GOT3 (cell line): Measurements from ENCODE around the gene PDZD2.
"Not testable (repeated sequence)": the region's sequence is repeated elsewhere in the genome, so short reads cannot be mapped to it uniquely, and the experiment has no call there.

ENCODE experiments used
- DNase-seq: peaks from one replicate; lab custom pipeline; 2025; ENCODE audit warnings: mixed read lengths; lab: John Stamatoyannopoulos, UW

Gene PDZD2

DNA sequence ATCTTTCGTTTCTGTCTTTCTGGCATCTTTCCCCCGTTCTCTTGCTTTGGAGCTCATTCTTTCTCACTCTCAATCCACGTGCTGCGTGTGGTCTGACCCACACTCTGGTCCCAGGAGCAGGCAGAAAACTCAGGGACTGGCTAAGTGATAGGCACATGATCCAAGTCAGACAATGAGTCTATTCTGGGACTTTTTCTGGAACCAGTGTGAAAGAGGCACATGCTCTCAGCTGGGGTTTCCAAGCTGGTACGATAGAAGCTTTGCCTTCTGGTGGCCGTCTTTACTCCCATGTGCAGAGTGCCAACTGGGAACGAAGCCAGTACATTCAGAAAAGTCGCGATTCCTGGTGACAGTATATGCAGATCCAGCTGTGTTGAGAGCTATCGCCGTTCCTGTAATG lies 94.4 kb downstream of the PDZD2 start:
- no peak for DNase-seq

DNA sequence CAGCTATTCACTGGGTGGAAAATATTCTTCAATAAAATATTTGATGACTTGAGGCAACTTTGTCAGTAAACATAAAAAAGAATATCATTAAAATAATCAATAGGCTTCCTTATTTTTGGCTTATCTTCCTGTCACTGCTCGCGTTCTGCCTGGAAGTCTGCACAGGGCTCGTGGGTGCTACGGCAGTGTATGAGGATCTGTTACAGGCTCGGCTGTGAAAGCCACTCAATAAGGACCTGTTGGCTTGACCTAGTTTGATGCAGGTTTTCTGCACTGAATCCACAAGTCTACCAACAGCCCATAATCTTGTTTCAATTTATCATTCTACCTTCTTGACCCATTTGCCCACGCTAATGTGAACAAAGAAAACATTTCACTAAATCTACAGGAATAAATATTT lies 97.2 kb downstream of the PDZD2 start:
- DNase-seq: no peak

DNA sequence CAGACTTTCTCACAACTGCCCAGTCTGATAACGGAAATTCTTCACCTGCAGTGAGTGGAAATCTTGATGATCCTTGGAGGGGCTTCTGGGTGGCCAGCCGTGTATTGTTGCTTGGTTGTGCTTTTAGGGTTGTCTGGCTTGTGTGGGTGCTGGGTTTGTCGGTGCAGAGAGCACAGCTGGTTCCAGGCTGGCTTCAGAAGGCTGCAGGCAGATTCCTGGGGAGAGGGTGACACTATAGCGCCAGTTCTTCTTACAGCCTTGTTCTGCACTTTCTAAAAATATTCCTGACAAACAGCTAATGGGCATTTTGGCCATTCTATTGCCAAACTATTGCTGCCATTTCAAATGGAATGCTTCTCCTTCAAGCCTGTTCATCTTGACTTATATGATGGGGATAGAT lies 99.3 kb downstream of the PDZD2 start:
- DNase-seq: no peak

DNA sequence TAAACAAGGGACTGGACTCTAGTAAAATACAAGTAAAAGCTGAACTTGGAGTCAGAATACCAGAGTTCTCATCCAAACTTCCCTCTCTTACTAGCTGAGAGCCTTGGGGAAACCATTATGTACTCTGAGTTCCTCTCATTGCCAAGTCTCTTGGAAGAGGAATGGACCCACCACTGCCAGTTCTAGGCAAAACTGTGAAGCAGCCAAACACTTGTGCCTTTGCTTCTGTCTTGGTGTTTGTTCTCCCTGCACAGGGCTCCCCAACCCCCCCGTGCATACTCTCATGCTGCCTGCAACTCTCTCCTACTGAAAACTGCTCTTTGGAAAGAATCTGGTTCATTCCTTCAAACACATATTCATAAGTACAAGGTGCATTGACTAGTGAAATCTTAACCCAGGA lies 102.6 kb downstream of the PDZD2 start:
- no peak for DNase-seq

DNA sequence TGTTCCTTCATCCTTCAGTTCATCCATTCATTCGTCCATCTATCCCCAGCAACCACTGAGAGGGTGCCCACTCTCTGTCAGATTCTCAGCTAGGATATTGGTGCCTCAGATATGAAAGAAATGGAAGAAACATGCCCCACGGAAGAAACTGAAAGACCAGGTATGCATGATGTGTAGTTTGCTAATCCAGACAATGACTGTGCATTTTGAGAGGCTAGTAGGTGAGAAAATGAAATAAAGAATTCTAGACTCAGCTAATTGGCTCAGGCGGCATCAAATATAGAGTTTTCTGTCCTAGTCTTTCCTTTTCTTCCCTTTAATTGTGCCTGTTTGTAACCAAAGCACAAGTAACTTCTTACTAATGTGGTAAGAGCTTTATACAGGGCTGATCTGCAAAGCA lies 104.7 kb downstream of the PDZD2 start:
- no peak for DNase-seq

DNA sequence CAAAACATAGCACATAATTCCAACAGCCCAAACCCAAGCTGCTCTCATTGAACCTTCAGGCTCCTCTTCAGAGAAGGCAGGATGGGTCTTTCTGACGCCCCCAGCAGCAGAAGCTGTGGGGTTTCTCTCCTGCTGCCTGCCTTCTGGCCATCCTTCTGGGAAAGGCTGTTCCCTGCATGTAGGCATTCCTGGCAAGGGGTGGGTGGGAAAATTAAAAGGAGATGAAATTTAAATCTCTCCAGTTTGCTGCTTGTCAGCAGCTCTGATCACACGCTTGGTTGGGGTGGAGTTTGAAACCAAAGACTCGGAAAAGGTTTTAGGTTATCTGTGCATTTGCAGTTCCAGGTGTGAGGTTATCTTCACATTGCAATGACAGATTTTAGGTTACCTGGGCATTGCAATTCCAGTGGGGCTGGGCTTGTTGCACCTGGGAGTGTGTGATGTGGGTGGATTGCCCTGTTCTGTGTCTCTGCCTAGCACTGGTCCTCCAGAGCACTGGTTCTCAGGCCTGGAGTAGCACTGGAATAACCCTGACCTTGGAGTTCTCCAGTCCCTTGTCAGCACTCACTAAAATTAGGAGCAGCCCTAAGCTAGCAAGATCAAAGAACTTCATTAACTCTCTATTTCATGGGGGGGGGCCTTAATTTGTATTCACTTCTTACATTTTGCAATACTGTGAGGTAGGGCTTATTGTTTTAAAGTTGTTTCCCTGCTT lies 109.7 kb downstream of the PDZD2 start:
- DNase-seq: no peak

DNA sequence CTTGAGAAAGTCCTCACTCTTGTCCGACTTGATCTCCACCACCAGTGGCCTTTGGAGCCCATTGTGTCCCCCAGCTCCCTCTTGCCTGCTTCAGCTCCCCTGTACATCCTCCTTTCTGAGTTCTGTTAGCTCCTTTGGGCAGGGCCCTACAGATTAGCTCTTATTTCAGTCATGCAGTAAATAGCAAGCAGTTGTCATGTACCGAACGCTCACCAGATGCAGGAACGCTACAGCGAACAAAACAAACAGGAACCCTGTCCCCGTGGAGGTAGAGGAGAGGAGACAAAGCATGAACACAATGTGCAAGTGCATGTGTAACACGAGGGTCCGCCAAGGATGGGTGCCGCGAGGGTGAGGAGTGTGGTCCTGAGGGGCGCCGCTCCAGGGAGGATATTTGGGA lies 111.3 kb downstream of the PDZD2 start:
- no peak for DNase-seq

DNA sequence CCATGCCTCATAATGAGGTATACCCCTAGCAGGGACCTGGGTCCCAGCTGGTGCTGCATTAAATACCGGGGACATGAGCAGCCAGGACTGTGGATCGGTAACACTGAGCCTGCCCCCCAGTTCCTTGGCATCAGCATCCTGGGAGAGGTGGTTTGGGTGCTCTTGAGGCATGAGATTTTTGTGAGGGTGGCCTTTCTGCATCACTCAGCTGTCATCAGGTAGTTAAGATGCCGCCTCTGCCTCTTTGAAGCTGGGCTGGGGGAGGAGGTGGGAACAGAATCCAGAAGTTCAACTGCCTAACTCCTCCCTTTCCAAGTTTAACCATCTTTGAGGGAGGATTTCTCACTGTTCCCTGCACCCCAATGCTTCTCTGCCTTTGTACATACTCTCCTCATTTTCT lies 112.7 kb downstream of the PDZD2 start:
- no peak for DNase-seq

DNA sequence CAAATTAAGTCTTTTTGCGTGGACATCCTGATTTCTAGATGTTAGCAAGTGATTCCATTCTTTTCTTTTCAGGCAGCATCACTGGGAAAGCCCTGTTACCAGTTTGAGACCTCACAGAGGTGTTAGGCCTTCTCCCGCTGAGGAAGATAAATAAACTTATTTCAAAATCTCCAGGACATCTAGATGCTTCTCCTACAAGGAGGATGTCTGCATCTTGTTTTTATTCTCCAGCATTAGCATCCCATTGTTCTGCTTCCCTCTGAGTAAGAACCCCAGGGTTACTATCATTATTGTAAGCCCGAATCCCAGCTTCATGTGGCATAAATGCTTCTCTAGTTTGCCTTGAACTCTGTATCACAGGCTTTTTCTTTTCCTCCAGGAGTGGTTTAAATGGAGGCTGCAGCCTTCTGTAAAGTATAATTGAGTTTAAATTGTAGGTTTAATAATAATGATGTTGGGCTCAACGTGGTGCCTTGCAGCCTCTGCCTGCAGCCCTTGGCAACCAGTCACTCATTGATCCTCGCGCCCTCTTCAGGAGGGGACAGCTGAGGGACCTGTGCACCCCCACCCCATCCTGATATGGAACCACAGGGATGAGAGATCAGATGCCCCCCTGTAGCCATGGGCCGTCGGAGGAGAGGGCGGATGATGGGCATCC lies 114.9 kb downstream of the PDZD2 start:
- DNase-seq: no peak

DNA sequence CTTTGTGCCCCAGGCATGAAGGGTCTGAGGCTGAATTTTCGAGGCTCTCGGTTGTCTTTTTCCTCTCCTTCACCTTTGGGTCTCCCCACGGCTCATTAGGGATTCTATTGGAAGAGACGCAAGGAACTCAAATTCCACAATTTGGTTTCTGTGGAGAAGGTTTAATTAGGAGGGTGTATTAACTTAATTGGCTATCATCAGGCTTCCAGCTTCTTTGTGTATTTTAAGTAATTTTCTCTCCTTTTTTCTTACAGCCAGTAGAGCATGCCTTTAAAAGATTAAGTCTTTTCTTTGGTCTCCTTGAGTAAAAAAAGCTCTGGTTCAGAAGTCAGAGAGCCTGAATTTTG lies 115.4 kb downstream of the PDZD2 start:
- DNase-seq: no peak

DNA sequence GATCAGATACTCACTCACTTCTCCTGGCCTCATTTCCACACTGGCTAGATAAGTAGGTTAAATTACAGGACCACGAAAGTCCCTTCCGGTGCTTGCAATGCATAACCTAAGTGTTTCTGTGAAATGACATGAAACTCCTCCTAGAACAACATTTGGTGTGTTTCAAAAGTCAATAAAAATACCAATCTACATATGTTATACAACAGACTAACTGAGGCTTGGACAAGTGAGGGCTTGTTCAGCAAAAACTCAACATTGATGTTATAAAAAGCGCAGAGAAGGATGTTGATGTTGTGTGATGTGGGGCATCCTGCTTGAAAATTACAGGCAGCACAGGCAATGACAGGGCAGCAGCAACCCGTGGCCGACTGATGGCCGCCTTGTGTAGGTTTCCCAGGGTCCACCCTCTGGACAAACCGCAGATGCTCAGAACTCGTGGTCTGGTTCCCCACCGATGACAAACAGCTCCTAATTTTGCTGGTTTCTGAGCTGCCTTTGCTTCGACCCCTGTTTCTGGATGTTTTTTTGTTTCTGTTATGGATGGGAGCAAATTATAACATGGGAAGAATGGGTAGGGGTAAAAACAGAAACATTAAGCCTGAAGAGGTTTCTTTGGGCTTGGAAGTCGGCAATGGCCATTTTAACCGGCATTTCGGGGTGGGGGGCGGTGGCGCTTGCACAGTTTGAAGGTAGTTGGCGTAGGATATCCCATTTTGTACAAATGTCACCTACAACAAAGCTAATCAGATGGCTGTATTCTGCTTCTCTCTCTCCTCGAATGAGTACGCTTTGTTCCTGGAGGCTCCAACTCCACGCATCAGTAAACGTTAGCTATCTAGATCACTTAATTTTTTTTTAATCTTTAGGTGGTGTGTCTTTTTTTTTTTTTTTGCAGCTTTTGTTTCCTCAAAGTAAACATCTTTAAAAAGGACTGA lies 116.1 kb downstream of the PDZD2 start:
- no peak for DNase-seq

DNA sequence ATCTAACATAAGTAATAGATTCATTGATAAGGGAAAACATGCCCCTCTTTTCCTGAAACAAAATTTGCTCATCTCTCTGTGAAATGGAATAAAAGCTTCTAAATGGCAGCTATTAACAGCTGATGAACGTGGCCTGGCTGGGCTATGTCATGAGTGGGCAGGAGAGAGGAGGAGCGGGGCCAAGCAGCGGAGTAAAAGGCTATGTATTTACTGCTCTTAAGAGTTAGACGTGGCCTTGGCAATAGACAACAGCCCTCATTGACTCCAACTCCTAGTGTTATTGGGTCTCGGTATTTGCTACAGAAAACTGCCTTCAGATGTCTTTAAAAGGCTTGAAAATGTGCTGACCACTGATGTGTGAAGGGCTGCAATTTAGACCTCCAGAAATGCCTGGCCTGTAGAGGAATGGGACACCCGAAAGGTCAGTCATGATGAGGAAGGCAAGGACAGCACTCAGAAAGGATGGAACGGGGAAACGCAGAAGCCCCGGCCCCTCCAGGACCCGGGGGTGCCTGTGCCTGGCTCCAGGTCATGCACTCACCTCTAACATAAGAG lies 116.8 kb downstream of the PDZD2 start:
- DNase-seq: no peak

DNA sequence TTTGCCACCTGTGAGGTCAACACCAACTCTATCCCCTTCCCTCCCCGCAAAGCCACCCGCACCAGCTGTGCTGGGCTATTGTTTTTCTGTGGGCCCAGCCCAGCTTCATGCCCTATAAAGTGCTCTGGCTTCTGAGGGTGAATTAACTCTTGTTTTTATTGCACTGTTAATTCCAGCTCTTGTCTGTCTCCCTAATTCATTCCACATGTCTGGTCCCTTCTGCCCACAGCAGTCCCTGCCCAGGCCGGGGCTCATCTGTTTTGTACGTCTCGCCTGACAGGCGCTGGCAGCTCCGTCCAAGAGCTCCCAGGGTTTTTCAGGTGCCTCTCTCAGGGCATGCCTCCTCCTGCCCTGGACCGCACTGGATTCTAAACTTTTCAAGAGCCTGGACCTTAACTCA lies 118.9 kb downstream of the PDZD2 start:
- DNase-seq: no peak

DNA sequence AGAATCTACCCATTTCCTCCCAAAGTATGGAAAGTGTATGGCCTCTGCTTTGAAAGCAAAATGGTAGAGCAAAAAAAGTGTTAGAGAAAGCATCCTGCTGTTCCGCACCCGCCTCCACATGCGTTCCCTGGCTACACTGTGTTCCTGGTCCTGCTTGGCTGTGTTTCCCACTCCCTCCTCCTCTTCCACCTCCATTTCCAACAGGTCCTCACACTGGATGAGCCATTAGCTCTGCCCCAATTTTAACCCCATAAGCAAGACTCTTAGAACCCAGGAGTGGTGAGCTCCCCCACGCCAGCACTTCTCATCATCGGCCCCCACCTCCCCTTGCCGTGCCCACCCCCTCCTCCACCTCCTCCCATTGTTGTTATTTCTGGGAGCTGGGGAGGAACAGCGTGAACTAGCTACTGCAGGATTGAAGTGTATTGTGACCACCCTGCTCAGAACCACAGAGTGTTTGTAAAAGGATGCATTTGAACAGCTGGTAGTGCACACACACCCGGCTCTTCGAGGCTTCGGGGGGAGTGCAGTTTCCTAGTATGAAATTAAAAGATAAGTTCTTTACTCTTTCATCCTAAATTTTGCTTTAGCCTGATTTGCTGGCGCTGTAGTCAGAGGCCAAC lies 120.0 kb downstream of the PDZD2 start:
- DNase-seq: no peak

DNA sequence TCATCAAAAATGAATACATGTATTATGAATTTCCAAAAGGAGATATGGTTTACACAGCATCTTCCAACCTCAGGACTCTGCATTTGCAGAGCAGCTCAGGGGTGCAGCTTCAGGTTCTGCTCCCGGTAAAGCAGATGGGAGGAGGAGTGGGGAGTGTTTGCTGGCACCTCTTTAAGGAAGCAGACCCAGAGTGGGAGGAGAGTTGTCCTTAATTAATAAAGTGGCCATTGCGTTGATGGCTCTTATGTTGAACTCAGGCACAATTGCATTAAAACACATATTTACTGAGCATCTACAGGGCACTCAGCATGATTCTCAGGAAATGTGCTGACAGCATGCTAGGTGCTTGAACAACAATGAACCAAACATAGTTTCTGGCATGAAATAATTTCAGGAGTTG lies 121.0 kb downstream of the PDZD2 start:
- DNase-seq: no peak

DNA sequence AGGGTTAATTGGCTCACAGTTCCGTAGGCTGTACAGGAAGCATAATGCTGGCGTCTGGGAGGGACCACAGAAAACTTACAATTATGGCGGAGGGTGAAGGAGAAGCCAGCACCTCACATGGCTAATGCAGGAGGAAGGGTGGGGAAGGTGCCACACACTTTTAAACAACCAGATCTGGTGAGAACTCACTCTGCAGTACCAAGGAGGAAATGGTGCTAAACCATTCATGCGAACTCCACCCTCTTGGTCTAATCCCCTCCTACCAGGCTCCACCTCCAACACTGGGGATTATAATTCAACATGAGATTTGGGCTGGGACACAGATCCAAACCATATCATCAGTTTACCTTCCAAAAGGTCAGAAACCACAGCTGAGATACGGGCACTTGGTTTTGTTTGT lies 122.9 kb downstream of the PDZD2 start:
- DNase-seq: no peak

DNA sequence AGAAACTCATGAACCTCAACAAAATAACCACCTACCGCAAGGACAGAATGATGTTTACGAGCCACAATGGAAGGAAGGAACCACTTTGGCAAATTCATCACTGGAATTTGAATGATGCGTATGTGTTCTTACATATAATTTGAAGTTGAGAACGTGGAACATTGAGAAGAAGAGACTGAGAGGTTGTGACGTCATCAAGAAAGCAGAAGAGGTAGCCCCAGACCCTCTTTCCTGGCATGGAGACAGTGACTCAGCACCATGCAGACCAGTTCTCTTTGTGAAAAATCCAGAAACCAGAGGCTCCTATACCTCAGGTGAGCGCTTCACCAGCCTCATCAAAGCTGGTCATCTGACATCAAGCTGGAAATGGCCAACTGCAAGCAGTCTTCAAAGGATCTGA lies 124.5 kb downstream of the PDZD2 start:
- no peak for DNase-seq

DNA sequence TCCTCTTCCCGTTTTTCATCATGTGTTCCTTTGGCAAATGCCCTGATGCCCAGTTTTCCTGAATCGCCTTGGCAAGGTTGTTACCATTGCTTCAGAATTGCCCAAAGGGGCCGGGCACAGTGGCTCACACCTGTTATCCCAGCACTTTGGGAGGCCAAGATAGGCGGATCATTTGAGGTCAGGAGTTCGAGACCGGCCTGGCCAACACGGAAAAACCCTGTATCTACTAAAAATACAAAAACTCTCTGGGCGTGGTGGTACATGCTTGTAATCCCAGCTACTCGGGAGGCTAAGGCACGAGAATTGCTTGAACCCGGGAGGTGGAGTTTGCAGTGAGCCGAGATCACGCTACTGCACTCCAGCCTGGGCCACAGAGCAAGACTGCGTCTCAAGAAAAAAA lies 125.8 kb downstream of the PDZD2 start:
- DNase-seq: not testable (repeated sequence)

DNA sequence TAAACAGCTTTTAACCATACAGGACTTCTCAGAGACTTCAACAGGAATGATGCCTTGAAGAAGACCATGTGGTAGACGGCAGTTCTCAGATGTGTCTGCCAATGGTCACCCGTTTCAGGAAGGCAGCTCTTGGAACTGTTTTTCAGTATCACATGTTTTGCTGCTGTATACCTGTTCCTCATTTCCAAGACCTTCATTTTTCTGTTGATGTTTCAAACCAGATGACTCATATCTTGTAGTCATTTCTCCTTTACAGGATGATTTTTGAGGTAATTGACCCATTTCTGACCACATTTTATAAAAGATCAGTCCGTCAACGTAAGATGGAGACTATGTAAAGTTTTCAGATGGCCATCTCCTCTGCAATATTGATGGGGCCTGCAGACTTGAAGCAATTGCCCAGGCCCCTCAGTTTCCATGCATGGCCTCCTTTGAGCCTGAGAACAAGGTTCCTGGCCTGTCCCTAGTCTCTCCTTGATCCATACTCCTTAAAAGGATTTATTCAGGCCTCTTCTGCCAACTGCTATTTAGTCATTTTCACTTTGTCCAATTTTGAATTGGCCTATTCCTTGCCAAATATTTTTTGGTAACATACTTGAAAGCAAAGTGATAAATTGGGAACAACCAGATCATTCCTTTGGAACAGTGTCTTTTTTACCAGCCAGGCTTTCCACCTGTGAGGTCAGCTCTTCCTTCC lies 128.6 kb downstream of the PDZD2 start:
- no peak for DNase-seq

DNA sequence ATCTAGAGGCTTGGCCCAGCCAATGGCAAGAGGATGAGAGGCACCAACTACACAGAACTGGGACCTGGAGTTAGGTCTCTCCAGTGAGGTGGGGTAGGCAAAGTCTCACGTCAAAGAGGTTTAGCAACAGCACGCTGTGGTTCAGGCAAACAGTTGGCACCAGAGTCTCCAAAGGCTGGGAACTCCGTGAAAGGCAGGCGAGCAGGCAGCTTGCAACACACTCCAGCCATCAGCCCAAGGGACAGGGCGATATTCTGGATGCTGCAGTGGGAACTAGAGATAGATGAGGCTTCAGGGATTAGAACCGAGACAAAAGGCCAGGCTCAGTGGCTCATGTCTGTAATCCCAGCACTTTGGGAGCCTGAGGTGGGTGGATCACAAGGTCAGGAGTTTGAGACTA lies 129.1 kb downstream of the PDZD2 start:
- no peak for DNase-seq

DNA sequence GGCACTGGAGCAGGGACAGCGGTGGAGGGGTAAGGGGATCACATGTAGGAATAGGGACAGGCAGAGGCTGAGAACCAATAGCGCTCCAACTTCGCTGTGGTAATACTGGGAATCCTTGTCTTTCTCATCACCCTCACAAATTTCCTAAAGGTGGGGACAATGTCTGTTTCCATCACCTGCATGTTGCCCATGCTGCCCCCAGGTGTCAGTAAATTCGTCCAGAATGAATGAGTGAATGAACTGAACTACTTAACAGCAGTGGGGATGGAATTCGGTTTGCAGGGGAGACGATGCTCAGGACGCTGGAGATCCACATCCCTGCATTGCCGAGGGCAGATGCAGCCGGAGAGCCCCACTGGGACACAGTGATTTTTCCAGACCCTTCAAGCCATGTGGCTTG lies 129.9 kb downstream of the PDZD2 start:
- no peak for DNase-seq

DNA sequence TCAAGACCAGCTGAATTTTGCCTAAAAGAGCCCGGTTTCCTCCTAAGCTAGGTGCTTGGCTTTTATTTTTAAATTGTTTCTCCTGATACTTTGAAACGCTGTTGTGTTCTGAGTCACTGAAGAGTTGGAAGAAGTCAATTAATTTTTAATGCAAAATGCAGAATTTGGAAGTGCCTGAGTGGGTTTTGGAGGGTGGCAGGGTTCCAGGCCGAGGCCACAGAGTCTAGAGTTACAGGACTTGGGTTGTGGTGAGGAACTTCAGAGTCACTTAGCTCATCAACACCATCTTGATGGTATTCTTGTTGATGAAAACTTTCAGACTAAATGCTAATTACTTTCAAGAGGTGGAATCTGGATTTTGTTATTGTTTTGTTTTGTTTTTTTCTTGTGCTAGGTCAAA lies 130.6 kb downstream of the PDZD2 start:
- no peak for DNase-seq
